Erythroblast (primary cell): ENCODE data around the gene ACAA1.

Experiments used
- DNase-seq, 2 experiments: peaks; one replicate each; lab custom pipeline; 2025; lab: John Stamatoyannopoulos, UW
- GATA1 ChIP-seq: IDR thresholded peaks from 2 replicates; pipeline ENCODE4 v1.6.1; 2011; ENCODE audit warnings: low read depth, mild to moderate bottlenecking, control low read depth, low read length, moderate library complexity
- POLR2A ChIP-seq: IDR thresholded peaks from 2 replicates; pipeline ENCODE4 v1.6.1; 2011; ENCODE audit warnings: mild to moderate bottlenecking, low read length

Gene ACAA1

DNA sequence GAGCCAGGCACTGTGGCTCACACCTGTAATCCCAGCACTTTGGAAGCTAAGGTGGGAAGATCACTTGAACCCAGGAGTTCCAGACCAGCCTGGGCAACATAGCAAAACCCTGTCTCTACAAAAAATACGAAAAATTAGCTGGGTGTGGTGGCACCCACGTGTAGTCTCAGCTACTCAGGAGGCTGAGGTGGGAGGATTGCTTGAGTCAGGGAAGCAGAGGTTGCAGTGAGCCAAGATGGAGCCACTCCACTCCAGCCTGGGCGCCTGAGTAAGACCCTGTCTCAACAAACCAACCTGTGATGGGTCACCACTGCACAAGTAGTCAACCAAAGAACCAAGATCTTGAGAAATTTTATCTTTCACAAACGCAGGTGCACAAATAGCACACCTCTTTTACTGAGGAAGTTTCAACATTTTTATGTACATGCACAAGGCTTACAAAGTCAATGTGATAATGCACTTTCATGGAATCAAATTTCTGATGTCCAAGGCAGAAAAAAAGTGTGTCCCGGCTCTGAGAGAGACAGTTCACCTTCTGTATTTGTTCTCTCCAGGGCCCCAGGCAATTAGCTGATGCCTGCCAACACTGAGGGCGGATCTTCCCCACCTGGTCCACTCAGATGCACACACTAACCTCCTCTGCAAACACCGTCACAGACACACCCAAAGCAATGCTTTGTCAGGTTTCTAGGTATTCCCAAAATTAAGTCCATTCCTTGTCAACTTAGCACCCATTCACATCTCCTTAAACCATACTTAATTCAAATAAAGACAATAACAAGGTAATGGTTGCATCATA is 12.4 kb downstream of the ACAA1 start:
- no peak for DNase-seq

GRCh38 chr3:38122712-38123290 is 14.1 kb downstream of the ACAA1 start:
- no peak for DNase-seq
- TF ChIP-seq POLR2A (no peak), GATA1 (no peak)

More for the DNA sequence above, 12.4 kb downstream of the ACAA1 start:
- TF ChIP-seq GATA1 (no peak), POLR2A (no peak)

- TF ChIP-seq GATA1 (no peak), POLR2A (no peak)
- no peak for DNase-seq
Measured at GRCh38 chr3:38121832-38122461, 15.0 kb downstream of the ACAA1 start.

DNA sequence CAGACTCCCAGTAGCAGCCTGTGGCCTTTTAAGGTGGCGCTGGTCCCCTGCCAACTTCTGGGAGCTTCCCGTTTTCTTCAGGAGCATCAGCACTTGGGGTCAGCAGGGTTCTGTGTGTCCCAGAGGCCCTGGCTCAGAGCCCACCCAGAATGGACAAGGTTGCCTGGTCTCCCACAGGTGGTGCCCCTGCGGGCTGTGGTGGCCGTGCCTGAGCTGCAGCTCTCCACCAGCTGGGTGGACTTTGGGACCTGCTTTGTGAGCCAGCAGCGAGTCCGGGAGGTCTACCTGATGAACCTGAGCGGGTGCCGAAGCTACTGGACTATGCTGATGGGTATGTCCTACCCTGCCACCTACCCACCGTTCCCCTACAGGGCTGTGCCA is 15.5 kb downstream of the ACAA1 start:
- TF ChIP-seq POLR2A (no peak), GATA1 (no peak)
- no peak for DNase-seq

- no peak for DNase-seq
Measured at GRCh38 chr3:38120693-38121450, 16.1 kb downstream of the ACAA1 start.

DNA sequence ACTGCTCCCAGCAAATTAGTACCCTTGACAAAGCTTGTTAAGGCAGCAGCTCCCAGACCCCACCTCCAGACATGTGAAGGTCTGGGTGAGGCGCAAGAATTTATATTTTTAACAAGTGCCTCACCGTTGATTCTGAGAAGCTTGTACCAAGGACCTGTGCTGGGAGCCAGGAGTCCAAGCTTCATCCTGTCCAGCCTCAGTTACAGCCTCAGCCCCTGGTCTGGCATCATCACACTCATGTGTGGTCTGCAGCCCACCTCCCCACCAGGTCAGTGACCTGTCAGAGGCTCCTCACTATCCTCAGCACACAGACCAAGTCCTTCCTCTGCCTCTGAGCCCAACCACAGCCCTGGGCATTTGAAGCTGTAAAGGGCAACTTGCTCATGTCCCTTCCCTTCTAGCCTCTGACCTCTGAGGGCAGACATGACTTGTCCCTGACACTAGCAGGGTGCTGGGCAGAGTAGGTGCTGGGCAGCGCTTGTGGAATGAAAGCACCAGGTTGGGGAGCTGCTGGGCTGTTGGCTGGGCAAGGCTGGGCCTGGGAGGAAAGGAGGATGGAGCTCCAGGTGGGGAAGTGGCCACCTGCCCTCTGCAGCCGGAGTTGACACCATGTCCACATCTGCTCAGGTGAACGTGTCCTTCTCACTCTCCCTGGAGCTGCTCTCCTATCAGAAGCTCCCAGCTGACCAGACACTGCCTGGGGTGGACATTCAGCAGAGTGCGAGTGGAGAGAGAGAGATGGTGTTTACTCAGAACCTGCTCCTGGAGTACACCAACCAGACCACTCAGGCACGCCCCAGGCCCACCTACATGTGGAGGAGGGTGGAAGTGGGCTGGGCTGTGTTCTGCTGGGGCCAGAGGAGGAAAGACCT is 16.9 kb downstream of the ACAA1 start:
- no peak for DNase-seq
- TF ChIP-seq GATA1 (no peak), POLR2A (no peak)

More at GRCh38 chr3:38120693-38121450, 16.1 kb downstream of the ACAA1 start:
- TF ChIP-seq POLR2A: no peak
- TF ChIP-seq GATA1: no peak

- TF ChIP-seq GATA1: no peak
- no peak for DNase-seq
Measured at GRCh38 chr3:38119248-38119544, 17.7 kb downstream of the ACAA1 start.

DNA sequence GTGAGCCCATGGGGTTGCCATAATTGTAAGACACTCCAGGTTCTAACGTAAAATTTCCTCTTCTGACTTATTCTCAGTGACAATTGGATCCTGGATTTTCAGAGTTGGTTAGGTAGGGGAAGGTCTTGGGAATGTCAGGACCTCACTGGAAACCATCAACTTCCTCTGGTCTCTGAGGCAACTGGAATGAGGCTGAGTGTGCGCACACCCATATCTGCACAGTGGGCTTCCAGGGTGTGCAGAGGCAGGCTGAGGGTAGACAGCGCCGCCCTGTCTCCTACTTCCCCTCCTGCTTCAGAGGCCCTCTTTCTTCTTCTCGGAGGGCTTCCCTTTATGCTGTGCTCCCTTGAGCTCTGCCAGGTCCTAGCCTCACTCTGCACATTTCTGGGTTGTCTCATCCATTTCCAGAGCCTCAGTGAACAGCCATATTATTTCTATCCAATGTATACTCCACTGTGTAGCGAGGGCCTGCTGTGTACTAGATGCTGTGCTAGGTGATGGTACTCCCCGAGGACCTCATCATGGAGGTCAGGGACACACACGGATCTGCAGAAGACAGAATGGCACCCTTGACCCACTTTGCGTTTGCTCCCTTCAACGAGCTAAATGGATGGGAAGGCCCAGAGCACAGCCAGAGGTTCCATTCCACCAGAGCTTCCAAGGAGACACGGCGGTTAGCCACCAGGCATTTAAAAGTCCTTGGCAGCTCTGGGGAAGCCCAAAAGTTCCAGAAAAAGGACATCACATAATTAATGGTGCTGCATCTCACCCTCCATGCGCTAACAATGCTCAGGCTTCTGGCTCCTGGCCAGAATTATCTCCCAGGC is 18.3 kb downstream of the ACAA1 start:
- DNase-seq: no peak
- TF ChIP-seq GATA1 (no peak), POLR2A (no peak)

- TF ChIP-seq GATA1 (no peak), POLR2A (no peak)
- DNase-seq: peak; percentile 72 to 81
Measured at GRCh38 chr3:38117748-38118420, 19.0 kb downstream of the ACAA1 start.

DNA sequence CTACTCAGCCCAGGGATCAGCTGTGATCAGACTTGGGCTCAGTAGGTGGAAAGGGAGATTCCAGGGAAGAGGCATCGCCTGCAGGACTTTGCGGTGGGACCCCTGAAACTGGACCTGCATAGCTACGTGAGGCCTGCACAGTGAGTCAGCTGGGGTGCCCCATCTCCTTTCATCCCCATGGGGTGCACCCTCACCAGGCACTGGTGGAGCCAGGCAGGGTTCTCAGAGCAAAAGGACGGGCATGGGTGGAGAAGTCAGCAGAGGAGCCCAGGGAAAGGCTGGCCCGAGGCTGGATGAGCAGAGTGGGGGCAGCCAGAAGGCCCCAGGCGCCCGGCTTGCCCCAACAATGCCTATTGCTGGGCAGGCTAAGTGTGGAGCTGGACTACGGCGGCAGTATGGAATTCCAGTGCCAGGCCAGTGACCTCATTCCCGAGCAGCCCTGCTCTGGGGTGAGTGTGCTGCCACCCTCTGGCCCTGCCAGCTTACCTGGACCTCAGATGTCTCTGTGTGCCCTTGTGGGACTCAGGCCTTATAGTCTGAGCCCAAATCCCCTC is 19.7 kb downstream of the ACAA1 start:
- no peak for DNase-seq
- TF ChIP-seq POLR2A: no peak
- TF ChIP-seq GATA1: no peak

- TF ChIP-seq POLR2A: no peak
- no peak for TF ChIP-seq GATA1
- no peak for DNase-seq
Measured at GRCh38 chr3:38116471-38117162, 20.3 kb downstream of the ACAA1 start.
